ENCODE data around the gene KRT2. TPM values are rescaled to one million over a fixed set of nuclear protein-coding genes. Genes with fewer than 3 reads are reported as not detected.

KRT2 gene
- total and polyA plus RNA-seq, 2 of the 4 experiments (the other 2 are of a cell fraction) = not detected

GRCh38 chr12:52677671-52678070, 25.7 kb upstream of the KRT2 start:
- H3K79me1 ChIP-seq (ENCODE audit: low read depth in 1 of 2, low read length in 2 of 2) = no peaks in the 10 kb centered on the region
- no peak overlapping the region for H2AFZ ChIP-seq (replicated peaks; ENCODE audit: low read length, poor library complexity)
- H2BK120ac ChIP-seq (ENCODE audit: low read depth, low read length) = no peak overlapping the region
- BruUV-seq (replicated peaks) = no TSS peak
- H3K27me3 ChIP-seq (ENCODE audit: control insufficient read depth, insufficient read depth, low read length) = peaks cover 31% of the 10 kb centered on the region
- no peak overlapping the region for H2BK5ac ChIP-seq (ENCODE audit: low read depth, low read length, poor library complexity, severe bottlenecking)
- no peak overlapping the region for H3K27ac ChIP-seq (ENCODE audit: insufficient read depth, low read length)
- H3K9ac ChIP-seq (ENCODE audit: low read depth, low read length) = no peak overlapping the region
- H4K91ac ChIP-seq (ENCODE audit: insufficient read depth, low read depth, low read length) = no peak overlapping the region
- no CpG with 5 or more reads among the region's 1 CpG for WGBS, 2 experiments (ENCODE audit: extremely low coverage in 2 of 2, insufficient read length in 1 of 2)
- H4K5ac ChIP-seq (ENCODE audit: low read depth, low read length) = no peak overlapping the region
- no peaks in the 10 kb centered on the region for H3K9me3 ChIP-seq (ENCODE audit: control insufficient read depth, insufficient read depth, low read length)
- no peaks in the 10 kb centered on the region for H4K20me1 ChIP-seq (ENCODE audit: insufficient read depth, low read length)
- intact Hi-C loops (cut with micrococcal nuclease) (no loop called here), dilution Hi-C loops (cut with HindIII; ENCODE audit: low sequenced_read_pairs, unreplicated experiment) (no loop called here), in situ Hi-C loops (cut with MboI; ENCODE audit: low sequenced_read_pairs) (no loop called here)
- H3K23ac ChIP-seq (ENCODE audit: low read depth, low read length) = no peak overlapping the region
- CTCF ChIA-PET = no interaction called here
- ATAC-seq (ENCODE audit: low read depth) = no peak
- H3K56ac ChIP-seq (ENCODE audit: extremely low read depth, insufficient read depth, low read length) = no peak overlapping the region
- TF ChIP-seq RCOR1 (IDR thresholded peaks at IDR 0.05; ENCODE audit: insufficient replicate concordance, low read length) (no peak), MAZ (IDR thresholded peaks at IDR 0.05; ENCODE audit: borderline replicate concordance, low read depth, low read length) (no peak), USF2 (IDR thresholded peaks at IDR 0.05; ENCODE audit: low read depth, low read length) (no peak), CHD1 (IDR thresholded peaks at IDR 0.05; ENCODE audit: low read depth, low read length) (no peak), CTCF (conservative IDR thresholded peaks at IDR 0.05; ENCODE audit: low read depth, low read length) (no peak), CEBPB (IDR thresholded peaks at IDR 0.05; ENCODE audit: low read depth, low read length) (no peak)
- no peak overlapping the region for H2BK20ac ChIP-seq (ENCODE audit: low read depth, low read length)
- no peak overlapping the region for H2BK15ac ChIP-seq (ENCODE audit: low read depth, low read length)
- H2AK5ac ChIP-seq (ENCODE audit: low read depth, low read length) = no peak overlapping the region
- no peak overlapping the region for H3K4me2 ChIP-seq (ENCODE audit: low read depth, low read length)
- POLR2A ChIA-PET (ENCODE audit: unreplicated experiment) = no interaction called here
- no peak overlapping the region for H3K4me3 ChIP-seq (ENCODE audit: insufficient read depth, low read depth, low read length)
- H3K9me1 ChIP-seq (ENCODE audit: insufficient read depth, low read length) = no peaks in the 10 kb centered on the region
- no peak overlapping the region for H3K14ac ChIP-seq (replicated peaks; ENCODE audit: low read depth, low read length)
- H3K18ac ChIP-seq (ENCODE audit: low read depth, low read length) = no peak overlapping the region
- no peak overlapping the region for H2AK9ac ChIP-seq (replicated peaks; ENCODE audit: low read depth, low read length, poor library complexity)
- H3K36me3 ChIP-seq (ENCODE audit: control insufficient read depth, insufficient read depth, low read length) = no peaks in the 10 kb centered on the region
- no peak for DNase-seq
- H3K4me1 ChIP-seq (ENCODE audit: control insufficient read depth, insufficient read depth, low read length) = no peaks in the 10 kb centered on the region
- no peak overlapping the region for H4K8ac ChIP-seq (ENCODE audit: low read depth in 2 of 2, low read length in 2 of 2)
- no peak overlapping the region for H3K4ac ChIP-seq (ENCODE audit: low read depth, low read length)

All from IMR-90 (cell line).